C4-2B (cell line): Measurements from ENCODE around the gene KRT1.

Experiments
- ZFX ChIP-seq: fragments of 450-650 bp; IDR thresholded peaks from 2 replicates; pipeline ENCODE4 v1.6.1; 2017
- TF ChIP-seq, protein P1 (sequence below): fragments of 450-650 bp; conservative IDR thresholded peaks from 2 replicates; pipeline ENCODE4 v1.5.1; 2017; ENCODE audit warnings: mild to moderate bottlenecking

- TF ChIP-seq, protein P1, sequence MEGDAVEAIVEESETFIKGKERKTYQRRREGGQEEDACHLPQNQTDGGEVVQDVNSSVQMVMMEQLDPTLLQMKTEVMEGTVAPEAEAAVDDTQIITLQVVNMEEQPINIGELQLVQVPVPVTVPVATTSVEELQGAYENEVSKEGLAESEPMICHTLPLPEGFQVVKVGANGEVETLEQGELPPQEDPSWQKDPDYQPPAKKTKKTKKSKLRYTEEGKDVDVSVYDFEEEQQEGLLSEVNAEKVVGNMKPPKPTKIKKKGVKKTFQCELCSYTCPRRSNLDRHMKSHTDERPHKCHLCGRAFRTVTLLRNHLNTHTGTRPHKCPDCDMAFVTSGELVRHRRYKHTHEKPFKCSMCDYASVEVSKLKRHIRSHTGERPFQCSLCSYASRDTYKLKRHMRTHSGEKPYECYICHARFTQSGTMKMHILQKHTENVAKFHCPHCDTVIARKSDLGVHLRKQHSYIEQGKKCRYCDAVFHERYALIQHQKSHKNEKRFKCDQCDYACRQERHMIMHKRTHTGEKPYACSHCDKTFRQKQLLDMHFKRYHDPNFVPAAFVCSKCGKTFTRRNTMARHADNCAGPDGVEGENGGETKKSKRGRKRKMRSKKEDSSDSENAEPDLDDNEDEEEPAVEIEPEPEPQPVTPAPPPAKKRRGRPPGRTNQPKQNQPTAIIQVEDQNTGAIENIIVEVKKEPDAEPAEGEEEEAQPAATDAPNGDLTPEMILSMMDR: no peak
- no peak for TF ChIP-seq ZFX
These were observed 35.0 kb downstream of the KRT1 start for GRCh38 chr12:52645120-52645761.
